Measurements from ENCODE around the gene RPS5.
"Not testable (repeated sequence)": the region's sequence is repeated elsewhere in the genome, so short reads cannot be mapped to it uniquely, and the experiment has no call there.

RPS5 gene

GRCh38 chr19:58356766-58357480 is 30.1 kb upstream of the RPS5 start:
- in situ Hi-C loops (cut with MboI; ENCODE audit: low sequenced_read_pairs), result no loop called here

DNA sequence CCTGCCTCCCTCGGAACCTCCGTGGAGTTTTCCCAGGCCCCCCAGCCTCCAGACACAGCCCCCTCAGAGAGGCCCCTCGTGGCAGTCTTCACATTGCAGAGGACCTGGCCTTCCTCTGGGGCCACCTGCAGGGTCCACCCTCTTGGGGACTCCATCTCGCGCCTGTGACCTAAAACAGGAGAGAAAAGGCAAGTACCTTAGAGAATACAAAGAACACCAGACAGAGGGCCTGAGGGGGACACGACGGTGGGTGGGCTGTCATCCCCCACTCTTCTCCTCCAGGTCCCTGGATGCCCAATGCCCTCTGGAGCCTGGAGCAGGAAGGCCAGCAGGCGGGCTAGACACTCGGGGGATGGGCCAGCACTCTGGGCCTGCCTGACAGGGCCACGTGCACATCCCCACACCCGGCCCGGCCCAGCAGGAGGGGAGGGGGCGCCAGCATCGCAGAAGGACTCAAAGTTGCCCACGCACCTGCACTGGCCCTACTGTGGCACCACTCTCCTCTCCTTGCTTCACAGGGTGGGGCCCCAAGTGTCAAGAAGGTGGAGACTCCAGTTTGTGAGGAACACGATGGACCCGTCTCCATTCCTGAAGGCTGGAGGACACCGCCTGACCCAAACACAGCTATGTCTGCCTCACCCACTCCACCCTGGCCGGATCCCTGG is 29.5 kb upstream of the RPS5 start:
- in situ Hi-C loops (cut with MboI; ENCODE audit: low sequenced_read_pairs), result no loop called here

GRCh38 chr19:58361900-58362271 is 25.2 kb upstream of the RPS5 start:
- in situ Hi-C loops (cut with MboI; ENCODE audit: low sequenced_read_pairs), result no loop called here

- in situ Hi-C loops (cut with MboI; ENCODE audit: low sequenced_read_pairs), result no loop called here
These were observed 24.6 kb upstream of the RPS5 start, which contains the start of gene ZNF497 for GRCh38 chr19:58362272-58362994. TSS of gene ZNF497 (minus strand) at chr19:58362751. CDS start at chr19:58357635, 5,116 bp downstream.

DNA sequence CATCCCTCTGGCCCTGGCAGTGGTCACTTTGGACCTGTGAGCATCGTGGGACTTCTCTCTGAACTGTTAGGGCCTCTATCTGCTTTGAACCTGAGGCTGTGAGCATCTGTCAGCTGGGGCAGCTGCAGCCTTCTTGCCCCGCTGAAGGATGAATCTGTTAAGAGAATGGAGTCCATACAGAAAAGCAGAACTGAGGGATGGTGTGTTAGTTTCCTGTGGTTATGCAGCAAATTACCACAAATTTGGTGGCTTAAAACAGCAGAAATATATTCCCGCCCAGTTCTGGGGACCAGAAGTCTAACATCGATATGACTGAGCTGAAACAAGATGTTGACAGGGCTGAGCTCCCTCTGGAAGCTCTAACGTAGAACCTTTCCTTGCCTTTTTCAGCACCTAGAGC is 22.9 kb upstream of the RPS5 start:
- in situ Hi-C loops (cut with MboI; ENCODE audit: low sequenced_read_pairs), result no loop called here

DNA sequence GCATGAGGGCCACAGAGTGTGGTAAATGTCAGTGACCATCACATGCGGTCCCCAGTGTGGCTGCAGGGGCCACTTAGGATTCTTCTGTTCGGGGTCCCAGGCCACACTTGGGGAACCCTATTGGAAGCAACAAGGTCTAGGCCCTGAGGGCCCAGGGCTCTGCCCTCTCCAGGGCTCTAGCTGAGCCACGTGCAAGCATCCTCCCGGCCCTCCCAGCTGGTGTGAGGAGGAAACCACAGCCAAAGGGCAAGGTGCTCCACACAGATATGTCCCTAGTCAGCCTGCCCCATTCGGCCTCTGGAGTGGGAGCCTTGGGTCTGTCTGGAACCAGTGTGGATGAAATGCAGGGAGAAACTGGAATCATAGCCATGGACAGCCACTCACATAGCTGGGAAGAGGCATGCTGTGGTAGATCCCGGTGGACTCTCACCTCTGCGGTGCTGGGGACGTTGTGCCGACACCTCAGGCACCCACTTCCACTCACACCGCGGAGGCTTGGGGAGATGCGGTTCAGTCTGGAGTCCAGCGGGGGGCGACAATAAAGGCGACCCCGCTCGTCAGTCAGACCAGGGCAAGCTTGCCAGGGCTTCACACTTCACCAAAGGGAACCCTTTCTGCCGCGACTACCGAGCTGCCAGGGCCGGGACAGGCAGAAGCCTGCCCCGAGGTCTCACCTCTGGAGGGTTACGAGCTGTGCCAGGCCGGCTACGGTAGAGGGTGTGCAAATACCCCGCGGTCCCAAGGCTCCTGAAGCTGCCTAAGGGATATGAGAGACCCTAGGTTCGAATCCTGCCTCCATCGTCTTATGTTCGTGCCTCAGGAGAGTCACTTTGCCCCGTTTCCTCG is 20.3 kb upstream of the RPS5 start:
- in situ Hi-C loops (cut with MboI; ENCODE audit: low sequenced_read_pairs), result no loop called here

DNA sequence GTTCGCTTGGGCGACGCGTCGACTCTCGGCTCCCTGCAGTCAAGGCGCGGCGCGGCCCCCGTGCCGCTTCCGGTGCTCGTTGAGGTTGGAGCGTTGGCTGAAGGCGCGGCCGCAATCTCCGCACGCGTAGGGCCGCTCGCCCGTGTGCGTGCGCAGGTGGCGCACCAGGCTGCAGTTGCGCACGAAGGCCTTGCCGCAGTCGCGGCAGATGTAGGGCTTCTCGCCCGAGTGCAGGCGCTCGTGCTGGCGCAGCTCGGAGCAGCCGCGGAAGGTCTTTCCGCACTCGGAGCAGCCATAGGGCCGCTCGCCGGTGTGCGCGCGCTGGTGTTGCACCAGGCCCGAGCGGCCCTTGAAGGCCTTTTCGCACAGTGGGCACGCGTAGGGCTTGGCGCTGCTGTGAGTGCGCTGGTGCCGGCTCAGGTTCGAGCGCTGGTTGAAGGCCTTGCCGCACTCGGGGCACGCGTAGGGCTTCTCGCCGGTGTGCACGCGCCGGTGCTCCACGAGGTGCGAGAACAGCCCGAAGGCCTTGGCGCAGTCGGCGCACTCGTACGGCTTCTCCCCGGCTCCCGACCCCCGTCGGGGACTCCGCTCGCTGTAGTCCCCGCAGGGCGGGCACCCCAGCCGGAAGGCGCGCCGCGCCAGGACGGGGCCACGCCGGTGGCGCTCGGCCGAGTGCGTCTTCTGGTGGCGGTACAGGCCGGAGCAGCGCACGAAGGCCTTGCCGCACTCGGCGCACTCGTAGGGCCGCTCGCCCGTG is 19.2 kb upstream of the RPS5 start:
- in situ Hi-C loops (cut with MboI; ENCODE audit: low sequenced_read_pairs), result no loop called here

GRCh38 chr19:58368561-58369360 is 18.3 kb upstream of the RPS5 start:
- in situ Hi-C loops (cut with MboI; ENCODE audit: low sequenced_read_pairs), result no loop called here

- in situ Hi-C loops (cut with MboI; ENCODE audit: low sequenced_read_pairs), result no loop called here
These were observed 14.5 kb upstream of the RPS5 start for GRCh38 chr19:58372311-58373133.

GRCh38 chr19:58374200-58374599 is 12.9 kb upstream of the RPS5 start:
- in situ Hi-C loops (cut with MboI; ENCODE audit: low sequenced_read_pairs), result no loop called here

GRCh38 chr19:58376724-58377123 is 10.3 kb upstream of the RPS5 start:
- in situ Hi-C loops (cut with MboI; ENCODE audit: low sequenced_read_pairs), result not testable (repeated sequence)

- in situ Hi-C loops (cut with MboI; ENCODE audit: low sequenced_read_pairs), result no loop called here
These were observed 7.8 kb upstream of the RPS5 start for GRCh38 chr19:58379246-58379645.

- in situ Hi-C loops (cut with MboI; ENCODE audit: low sequenced_read_pairs), result no loop called here
These were observed 6.9 kb upstream of the RPS5 start for GRCh38 chr19:58380037-58380661.

DNA sequence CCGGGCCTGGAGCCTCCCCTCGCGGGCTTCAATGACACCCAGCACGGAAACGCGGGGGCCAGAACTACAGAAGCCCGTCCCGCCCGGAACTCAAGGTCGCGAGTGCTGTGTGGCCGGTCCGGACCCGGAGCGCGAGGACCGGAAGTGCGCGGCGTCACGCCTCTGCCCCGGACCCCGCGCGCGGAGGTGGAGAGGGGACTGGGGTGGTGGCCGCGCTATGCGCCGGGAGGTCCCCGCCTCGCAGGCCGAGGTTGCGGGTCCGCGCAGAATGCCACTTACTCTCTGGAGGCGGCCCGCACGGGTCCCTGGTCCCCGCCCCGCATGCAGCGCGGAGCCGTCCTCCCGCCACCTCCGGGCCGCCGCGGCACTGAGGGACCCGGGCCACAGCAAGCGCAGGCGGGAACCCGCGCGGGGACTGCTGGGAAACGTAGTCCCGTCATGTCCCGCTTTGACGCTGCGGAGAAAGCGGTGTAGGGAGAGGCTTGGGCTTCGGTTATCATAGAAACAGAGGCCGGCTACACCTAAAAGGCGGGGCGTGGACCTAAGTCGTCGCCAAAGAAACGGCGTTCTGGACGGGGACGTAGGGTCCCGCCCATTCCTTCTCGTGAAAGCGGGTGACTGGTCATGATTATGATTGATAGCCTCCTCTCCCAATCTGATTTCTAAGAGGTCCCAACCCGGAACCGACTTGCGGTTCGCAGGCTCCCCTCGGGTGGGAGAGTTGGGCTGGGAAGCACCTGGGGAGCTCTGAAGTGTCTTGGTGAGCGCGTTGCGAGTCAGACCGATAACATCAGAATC is 6.2 kb upstream of the RPS5 start, which contains the start of gene ZNF837:
ZNF837 (minus strand) TSS at position 369 of the 798 bp plus-strand sequence. CDS start 11,698 bp downstream, outside the sequence.
- in situ Hi-C loops (cut with MboI; ENCODE audit: low sequenced_read_pairs), result no loop called here

GRCh38 chr19:58381460-58382212 is 5.4 kb upstream of the RPS5 start:
- in situ Hi-C loops (cut with MboI; ENCODE audit: low sequenced_read_pairs), result no loop called here

GRCh38 chr19:58382997-58383603 is 4.0 kb upstream of the RPS5 start:
- in situ Hi-C loops (cut with MboI; ENCODE audit: low sequenced_read_pairs), result no loop called here

Measured in HL-60/S4 treated with phorbol 12-myristate 13-acetate at 8.2 ng/mL for 4 days and 3 days (cell line).